HG02973 (cell line): ENCODE data around the gene TMEM52B.
"Not testable (repeated sequence)": the region's sequence is repeated elsewhere in the genome, so short reads cannot be mapped to it uniquely, and the experiment has no call there.

Source experiments
- ATAC-seq: cut with Tn5 transposase; IDR thresholded peaks from one replicate; pipeline ENCODE4 v1.9.1; 2021; ENCODE audit warnings: moderate library complexity; ENCODE audit not compliant: unreplicated experiment

The TMEM52B gene

GRCh38 chr12:10211101-10211939 is 32.5 kb downstream of the TMEM52B start:
- ATAC-seq, result no peak

- ATAC-seq, result peak; percentile 49
Measured at GRCh38 chr12:10211940-10212738, 33.3 kb downstream of the TMEM52B start.

- peak; percentile 60 for ATAC-seq
Measured at GRCh38 chr12:10212739-10213131, 33.9 kb downstream of the TMEM52B start, which contains the start of gene GABARAPL1. GABARAPL1 (plus strand) TSS chr12:10212877; CDS start chr12:10213130, 253 bp downstream.

GRCh38 chr12:10213168-10214135 is 34.6 kb downstream of the TMEM52B start:
- peak; percentile 59 for ATAC-seq

- ATAC-seq, result no peak
Measured at GRCh38 chr12:10214136-10214894, 35.5 kb downstream of the TMEM52B start.

- ATAC-seq, result no peak
Measured at GRCh38 chr12:10214895-10215267, 36.0 kb downstream of the TMEM52B start.

- no peak for ATAC-seq
Measured at GRCh38 chr12:10215436-10215835, 36.6 kb downstream of the TMEM52B start.

- not testable (repeated sequence) for ATAC-seq
Measured at GRCh38 chr12:10215946-10216345, 37.1 kb downstream of the TMEM52B start.

- no peak for ATAC-seq
Measured at GRCh38 chr12:10218021-10218420, 39.2 kb downstream of the TMEM52B start.

GRCh38 chr12:10220398-10221077 is 41.7 kb downstream of the TMEM52B start:
- ATAC-seq, result no peak

- no peak for ATAC-seq
Measured at GRCh38 chr12:10221846-10222245, 43.0 kb downstream of the TMEM52B start.

GRCh38 chr12:10223208-10223607 is 44.4 kb downstream of the TMEM52B start:
- no peak for ATAC-seq

GRCh38 chr12:10225426-10225825 is 46.6 kb downstream of the TMEM52B start:
- not testable (repeated sequence) for ATAC-seq

- ATAC-seq, result no peak
Measured at GRCh38 chr12:10226086-10226485, 47.3 kb downstream of the TMEM52B start.

- no peak for ATAC-seq
Measured at GRCh38 chr12:10226731-10227130, 47.9 kb downstream of the TMEM52B start.

GRCh38 chr12:10227648-10228047 is 48.8 kb downstream of the TMEM52B start:
- no peak for ATAC-seq

GRCh38 chr12:10234562-10234961 is 55.7 kb downstream of the TMEM52B start:
- no peak for ATAC-seq

GRCh38 chr12:10235761-10236631 is 57.2 kb downstream of the TMEM52B start:
- ATAC-seq, result no peak
